SK-N-MC (cell line): ENCODE data around the gene LMF2.

ENCODE experiments used
- DNase-seq: peaks from one replicate; pipeline ENCODE4 v3.0.0-alpha.2; 2011; ENCODE audit warnings: low read depth, low spot score
- H3K27ac ChIP-seq: fragments of 200-600 bp; sonication (generic); 2 replicates; pipeline ENCODE4 v1.5.1; 2016; ENCODE audit warnings: mixed run types
- H3K36me3 ChIP-seq: fragments of 200-600 bp; sonication (generic); 2 replicates; pipeline ENCODE4 v1.6.1; 2017; ENCODE audit warnings: antibody characterized with exemption, low read length, mixed read lengths; ENCODE audit not compliant: insufficient read depth
- H3K4me3 ChIP-seq: fragments of 200-600 bp; sonication (generic); 2 replicates; pipeline ENCODE4 v1.5.1; 2016
- H3K9ac ChIP-seq: fragments of 200-600 bp; sonication (generic); 2 replicates; pipeline ENCODE4 v1.8.0; 2017; ENCODE audit warnings: mixed run types, mixed read lengths; ENCODE audit not compliant: insufficient read length
- H3K9me3 ChIP-seq: fragments of 200-600 bp; sonication (generic); 2 replicates; pipeline ENCODE4 v1.6.1; 2017; ENCODE audit warnings: low read depth, mild to moderate bottlenecking, antibody characterized with exemption, low read length, moderate library complexity, mixed read lengths
- EZH2 ChIP-seq: fragments of 200-600 bp; sonication (generic); IDR thresholded peaks from one replicate; pipeline ENCODE4 v1.6.1; 2017; ENCODE audit warnings: antibody characterized with exemption
- FOXP2 ChIP-seq: optimal IDR thresholded peaks from 2 replicates; pipeline ENCODE3; 2011; ENCODE audit warnings: mild to moderate bottlenecking, moderate library complexity; ENCODE audit not compliant: insufficient read depth; ENCODE audit errors: extremely low read length, control extremely low read depth
- POLR2AphosphoS5 ChIP-seq: IDR thresholded peaks from 2 replicates; pipeline ENCODE4 v1.6.1; 2012; ENCODE audit warnings: mild to moderate bottlenecking, low read depth, low read length, borderline replicate concordance

LMF2 gene

DNA sequence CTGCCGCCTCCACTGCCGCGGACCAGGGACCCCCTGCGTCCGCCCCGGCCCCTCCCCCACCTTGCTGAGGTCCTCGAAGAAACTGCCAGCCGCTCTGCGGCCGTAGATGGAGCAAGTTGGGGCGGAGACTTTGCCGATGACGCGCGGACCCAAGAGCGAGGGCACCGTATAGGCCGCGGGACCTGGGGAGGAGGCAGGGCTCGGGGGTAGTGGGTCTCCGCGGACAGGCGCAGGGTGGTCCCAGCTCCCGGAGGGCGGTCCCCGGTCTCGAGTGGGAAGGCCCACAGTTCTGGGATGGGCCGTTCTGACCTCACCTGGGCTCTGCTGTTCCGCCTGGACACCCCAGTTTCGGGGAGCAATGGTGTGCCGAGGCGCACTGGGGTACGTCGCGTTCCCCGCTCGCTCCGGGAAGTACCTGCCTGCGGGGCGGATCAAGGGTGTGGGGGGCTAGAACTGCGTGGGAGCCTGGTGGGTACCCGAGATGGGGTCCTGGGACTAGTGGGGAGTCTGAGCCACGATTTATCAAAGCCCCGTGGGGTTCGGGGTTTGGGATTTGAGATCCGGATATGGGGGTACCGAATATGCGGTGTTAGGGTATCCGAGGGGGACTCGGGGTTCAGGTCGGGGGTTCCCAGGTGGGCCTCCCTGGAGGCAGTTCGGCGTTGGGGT lies 23.5 kb upstream of the LMF2 start:
- no peak for DNase-seq
- H3K27ac ChIP-seq: no peak overlapping the region

DNA sequence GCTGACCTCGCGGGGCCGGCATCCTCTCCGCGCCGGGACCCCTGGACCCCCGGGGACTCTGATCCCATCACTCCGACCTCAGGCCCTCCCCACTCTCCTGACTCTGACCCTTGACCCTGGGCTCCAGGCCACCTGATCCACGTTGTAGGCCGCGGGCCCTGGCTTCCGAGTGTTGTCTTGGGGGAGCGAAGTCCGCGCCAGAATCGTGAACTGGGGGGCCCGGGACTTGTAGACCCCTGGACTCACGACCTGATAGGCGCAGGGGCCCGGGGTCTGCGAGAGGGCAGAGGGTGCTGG lies 23.0 kb upstream of the LMF2 start:
- no peak overlapping the region for H3K27ac ChIP-seq
- H3K36me3 ChIP-seq: no peaks in the 10 kb centered on the region
- DNase-seq: no peak
- H3K9ac ChIP-seq: peak overlapping the region; percentile 78
- H3K9me3 ChIP-seq: no peaks in the 10 kb centered on the region
- H3K4me3 ChIP-seq: peak overlapping the region; percentile 82
- TF ChIP-seq EZH2: no peak
- TF ChIP-seq POLR2AphosphoS5: no peak
- TF ChIP-seq FOXP2: no peak

More for the DNA sequence above, 23.5 kb upstream of the LMF2 start:
- Histone ChIP-seq H3K9ac (peak overlapping the region; percentile 78), H3K9me3 (no peaks in the 10 kb centered on the region), H3K36me3 (no peaks in the 10 kb centered on the region), H3K4me3 (peak overlapping the region; percentile 82)
- TF ChIP-seq FOXP2: no peak
- TF ChIP-seq EZH2: no peak
- no peak for TF ChIP-seq POLR2AphosphoS5

DNA sequence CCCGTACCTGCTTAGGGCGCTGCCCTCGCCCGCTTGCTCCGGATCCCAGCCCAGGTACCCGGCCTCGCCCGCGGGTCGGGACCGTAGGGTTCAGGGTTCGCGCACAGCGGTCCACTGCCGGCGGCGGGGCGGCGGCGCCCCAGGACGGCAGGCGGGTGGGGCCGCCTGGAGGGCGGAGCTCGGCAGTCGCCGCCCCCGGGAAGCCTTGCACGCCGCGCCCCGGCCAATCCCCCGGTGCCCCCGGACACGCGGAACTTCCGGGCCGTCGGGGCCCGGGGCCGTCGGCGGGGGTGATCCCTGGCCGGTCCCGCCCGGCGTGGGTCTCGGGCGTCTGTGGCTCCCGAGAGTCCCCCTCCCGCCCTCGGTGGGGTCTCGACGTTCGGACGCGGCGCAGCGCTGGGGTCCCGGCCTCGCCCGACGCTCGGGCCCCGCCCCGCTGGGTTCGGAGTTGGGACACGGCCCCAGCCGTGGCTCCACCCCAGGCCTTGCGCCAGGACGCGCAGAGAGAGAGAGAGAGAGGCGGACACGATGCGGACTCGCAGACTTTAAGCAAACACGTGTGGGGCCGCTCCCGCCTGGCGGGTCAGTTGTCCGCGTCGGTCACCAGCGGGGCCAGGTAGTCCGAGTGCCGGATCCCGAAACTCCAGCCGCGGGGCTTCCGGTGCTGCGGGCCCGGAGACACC lies 22.5 kb upstream of the LMF2 start, which contains the start of gene TYMP:
TYMP (minus strand) TSS at position 116 of the 683 bp plus-strand sequence. CDS start 303 bp downstream, outside the sequence.
- Histone ChIP-seq H3K36me3 (no peaks in the 10 kb centered on the region), H3K4me3 (peak within 1 kb of the TSS; percentile 82), H3K9me3 (no peaks in the 10 kb centered on the region), H3K9ac (peak within 1 kb of the TSS; percentile 78), H3K27ac (no peak within 1 kb of the TSS)
- DNase-seq: no peak
- TF ChIP-seq EZH2 (no peak), FOXP2 (no peak), POLR2AphosphoS5 (no peak)

GRCh38 chr22:50529416-50529896 lies 22.0 kb upstream of the LMF2 start:
- no peaks in the 10 kb centered on the region for H3K36me3 ChIP-seq
- peak overlapping the region; percentile 82 for H3K4me3 ChIP-seq
- TF ChIP-seq POLR2AphosphoS5 (no peak), FOXP2 (no peak), EZH2 (no peak)
- no peak overlapping the region for H3K27ac ChIP-seq
- no peaks in the 10 kb centered on the region for H3K9me3 ChIP-seq
- no peak overlapping the region for H3K9ac ChIP-seq
- DNase-seq: no peak

GRCh38 chr22:50528682-50529415 lies 21.3 kb upstream of the LMF2 start:
- no peak for DNase-seq
- Histone ChIP-seq H3K27ac (no peak overlapping the region), H3K9ac (no peak overlapping the region), H3K4me3 (no peak overlapping the region), H3K36me3 (peaks cover 1% of the 10 kb centered on the region; the same call in 1 of the 2 replicates), H3K9me3 (no peaks in the 10 kb centered on the region)
- no peak for TF ChIP-seq EZH2
- TF ChIP-seq FOXP2: no peak
- no peak for TF ChIP-seq POLR2AphosphoS5

- TF ChIP-seq FOXP2: no peak
- TF ChIP-seq POLR2AphosphoS5: no peak
- no peak for TF ChIP-seq EZH2
- H3K9me3 ChIP-seq: no peaks in the 10 kb centered on the region
- DNase-seq: no peak
- no peak overlapping the region for H3K9ac ChIP-seq
- H3K27ac ChIP-seq: no peak overlapping the region
- H3K4me3 ChIP-seq: no peak overlapping the region
- H3K36me3 ChIP-seq: peaks cover 9% of the 10 kb centered on the region; the same call in 1 of the 2 replicates
These were observed 20.6 kb upstream of the LMF2 start for GRCh38 chr22:50527921-50528681.

DNA sequence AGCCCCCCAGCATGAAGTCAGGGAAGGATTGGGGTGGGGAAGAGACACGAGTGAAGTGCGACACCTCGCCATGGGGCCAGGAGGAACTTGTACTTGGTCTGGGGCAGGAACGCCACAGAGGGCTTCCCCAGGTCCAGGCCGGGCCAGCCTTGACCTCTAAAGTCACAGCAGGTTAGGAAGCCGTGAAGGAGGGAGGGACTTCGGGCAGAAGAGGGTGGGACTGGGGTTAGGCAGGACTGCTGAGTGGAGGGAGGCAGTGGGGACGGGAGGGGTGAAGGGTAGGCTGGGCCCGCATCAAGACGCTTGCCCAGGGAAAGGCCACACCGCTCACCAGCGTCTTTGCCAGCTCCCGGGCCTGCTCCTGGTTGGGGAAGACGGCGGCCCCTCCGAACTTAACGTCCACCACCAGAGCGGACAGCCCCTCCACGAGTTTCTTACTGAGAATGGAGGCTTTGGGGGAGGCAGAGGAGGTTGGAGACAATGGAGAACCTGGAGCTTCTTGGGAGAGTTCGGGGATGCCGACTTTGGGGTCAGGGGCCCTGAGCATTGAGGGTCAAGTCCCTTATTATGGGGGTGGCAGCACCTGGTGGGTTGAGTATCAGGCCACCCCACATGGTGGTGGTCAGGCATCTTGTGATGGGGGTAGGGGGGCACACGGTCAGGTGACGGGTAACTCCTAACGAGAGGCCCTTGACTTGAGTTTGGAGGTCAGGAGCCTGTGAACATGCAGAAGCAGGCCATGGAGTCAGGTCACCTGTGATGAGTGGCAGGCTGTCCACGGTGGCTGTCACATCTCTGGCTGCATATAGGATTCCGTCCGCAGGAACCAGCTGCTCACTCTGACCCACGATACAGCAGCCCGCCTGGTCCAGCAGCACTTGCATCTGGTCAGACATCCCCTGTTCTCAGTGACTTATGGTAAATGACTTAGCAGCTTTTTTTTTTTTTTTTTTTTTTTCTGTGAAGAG lies 19.6 kb upstream of the LMF2 start:
- no peaks in the 10 kb centered on the region for H3K9me3 ChIP-seq
- DNase-seq: no peak
- TF ChIP-seq POLR2AphosphoS5 (no peak; the same call in 1 of the 2 replicates), FOXP2 (no peak), EZH2 (no peak)
- peak overlapping the region; percentile 79 for H3K9ac ChIP-seq
- peak overlapping the region; percentile 84 for H3K4me3 ChIP-seq
- H3K36me3 ChIP-seq: peaks cover 11% of the 10 kb centered on the region; the same call in 1 of the 2 replicates
- H3K27ac ChIP-seq: 0 out of 2 replicates have a peak overlapping the region, but pooled peaks have one; percentile 89
